DMS114 treated with DMSO at 0.1 percent for 48 hours (cell line): ENCODE results near the gene RRP12.

Experiments
- DNase-seq: peaks from one replicate; lab custom pipeline; 2025; ENCODE audit not compliant: unreplicated experiment; lab: John Stamatoyannopoulos, UW

The RRP12 gene

DNA sequence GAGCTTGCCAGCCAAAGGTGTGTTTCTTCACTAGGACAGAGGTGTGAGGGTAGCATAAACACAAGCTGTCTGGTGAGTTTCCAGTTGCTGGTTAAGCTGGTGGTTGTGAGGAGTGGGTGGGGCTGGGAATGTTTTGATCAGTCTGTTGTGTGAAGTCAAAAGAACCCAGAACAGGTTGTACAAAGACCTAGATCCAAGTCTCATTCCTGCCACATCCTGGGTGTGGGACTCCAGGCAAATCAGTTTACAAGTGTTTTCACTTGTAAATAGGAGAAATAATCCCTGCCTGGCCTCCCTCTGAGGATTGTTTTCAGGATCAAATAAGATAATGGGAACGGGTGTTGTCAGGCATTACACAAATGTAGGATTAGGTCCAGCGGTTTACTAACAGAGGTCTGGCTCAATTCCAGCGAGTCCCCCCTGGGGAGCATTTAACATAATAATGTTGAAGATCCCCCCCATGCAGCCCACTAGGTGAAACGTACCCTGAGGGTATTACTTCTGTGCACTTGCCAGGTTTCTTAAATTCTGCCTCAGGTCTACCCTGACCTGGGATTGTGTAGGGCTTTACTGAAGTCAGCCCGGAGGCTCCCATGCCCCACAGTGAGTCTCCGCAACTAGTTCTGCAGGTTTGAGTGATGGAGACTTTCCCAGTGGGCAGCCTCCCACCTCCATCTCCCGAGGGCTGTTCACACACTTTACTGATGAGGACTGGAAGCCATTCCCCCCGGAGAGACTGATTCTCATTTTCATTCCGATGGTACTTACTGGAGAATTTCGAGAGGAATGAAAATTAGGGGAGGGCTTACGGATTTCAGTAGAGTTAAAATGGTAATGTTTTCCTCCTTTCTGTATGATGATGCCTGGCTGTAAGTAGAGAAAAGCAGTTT, 64.0 kb downstream of the RRP12 start:
- no peak for DNase-seq

DNA sequence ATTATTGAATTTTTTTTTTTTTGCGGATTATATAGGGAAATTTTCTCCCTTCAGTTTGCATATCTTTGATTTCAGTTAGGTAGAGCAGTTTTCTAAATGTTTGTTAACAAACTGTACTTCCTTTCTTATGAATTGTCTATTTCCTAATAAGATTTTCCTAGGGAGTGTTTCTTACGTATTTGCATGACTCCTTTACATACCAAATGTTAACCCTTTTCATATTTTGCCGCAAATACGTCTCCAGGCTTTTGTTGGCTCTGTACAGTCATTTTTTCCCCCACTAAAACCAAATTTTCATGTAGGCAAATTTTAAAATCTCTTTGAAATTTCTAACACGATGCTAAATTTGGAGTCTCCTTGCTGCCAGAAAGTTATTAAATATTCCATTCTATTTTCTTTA, 64.7 kb downstream of the RRP12 start:
- no peak for DNase-seq

DNA sequence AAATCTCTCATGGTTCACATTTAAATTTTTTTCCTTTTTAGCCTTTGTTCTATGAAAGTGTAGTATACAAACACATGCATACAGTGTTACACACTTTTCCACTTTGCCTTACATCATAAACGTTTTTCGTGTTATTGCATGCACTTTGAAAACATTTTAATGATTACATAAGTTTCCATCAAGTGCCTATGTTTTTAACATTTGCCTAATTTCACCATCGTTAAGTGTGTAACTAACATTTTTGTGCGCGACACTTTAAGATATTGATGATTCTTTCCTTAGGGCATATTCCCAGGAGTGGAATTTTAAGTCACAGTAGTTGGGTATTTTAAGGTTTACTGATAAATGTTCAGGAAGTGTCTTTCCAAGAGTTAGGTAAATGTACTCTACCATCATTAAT, 65.1 kb downstream of the RRP12 start:
- DNase-seq = no peak

DNA sequence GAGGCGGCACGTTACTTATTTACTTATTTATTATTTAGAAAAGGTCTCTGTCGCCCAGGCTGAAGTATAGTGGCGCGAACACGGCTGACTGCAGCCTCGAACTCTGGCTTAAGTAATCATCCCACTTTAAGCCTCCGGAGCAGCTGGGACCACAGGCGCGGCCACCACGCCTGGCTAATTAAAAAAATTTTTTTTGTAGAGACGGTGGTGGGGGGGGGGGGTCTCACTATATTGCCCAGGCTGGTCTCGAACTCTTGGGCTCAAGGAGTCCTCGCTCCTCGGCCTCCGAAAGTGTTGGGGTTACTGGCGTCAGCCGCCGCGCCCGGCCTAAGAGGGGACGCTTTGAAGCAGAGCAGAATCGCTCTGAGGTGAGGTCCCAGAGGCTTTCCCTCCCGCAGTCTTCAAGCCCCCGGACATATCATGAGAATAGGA, 65.9 kb downstream of the RRP12 start:
- no peak for DNase-seq

DNA sequence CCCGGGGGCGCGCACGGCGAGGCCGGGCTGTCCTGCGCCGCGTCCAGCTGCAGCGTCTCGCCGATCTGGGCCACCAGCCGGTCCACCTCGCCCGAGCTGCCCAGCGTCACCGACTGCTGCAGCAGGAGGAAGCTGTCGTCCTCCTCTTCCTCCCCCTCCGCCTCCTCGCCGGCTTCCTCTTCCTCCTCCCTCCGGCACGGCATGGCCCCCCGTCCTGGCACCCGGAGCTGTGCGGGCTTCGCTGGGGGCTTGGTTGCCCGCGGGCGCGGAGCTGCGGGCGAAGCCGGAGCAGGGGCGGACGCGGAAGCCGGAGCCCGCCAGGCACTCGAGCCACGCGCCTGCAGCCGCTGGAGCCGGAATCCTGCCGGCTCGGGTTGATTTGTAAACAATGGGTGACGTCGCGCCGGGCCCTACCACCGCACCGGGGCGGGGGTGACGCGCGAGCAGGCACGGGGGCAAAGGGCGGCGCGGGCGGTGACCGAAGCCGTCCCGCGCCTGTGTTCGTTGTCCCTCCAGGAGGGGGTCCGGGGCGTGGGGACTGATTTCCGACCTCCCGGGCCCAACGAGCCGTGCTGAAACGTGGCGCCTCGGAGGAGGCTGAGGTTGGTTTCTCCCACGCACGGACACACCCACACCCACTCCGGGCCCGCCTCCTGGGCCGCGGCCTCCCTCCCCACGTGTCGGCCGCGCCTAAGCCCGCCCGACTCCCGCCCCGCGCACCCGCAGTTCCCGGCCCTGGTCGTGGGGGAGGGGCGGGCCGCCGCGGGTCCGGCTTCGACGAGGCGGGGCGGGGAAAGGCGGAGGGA, 66.6 kb downstream of the RRP12 start, which contains the start of gene FRAT2:
TSS of gene FRAT2 (minus strand) at position 360 of the 806 bp plus-strand sequence. CDS start at position 203, 157 bp downstream.
- DNase-seq = peak; percentile 71

DNA sequence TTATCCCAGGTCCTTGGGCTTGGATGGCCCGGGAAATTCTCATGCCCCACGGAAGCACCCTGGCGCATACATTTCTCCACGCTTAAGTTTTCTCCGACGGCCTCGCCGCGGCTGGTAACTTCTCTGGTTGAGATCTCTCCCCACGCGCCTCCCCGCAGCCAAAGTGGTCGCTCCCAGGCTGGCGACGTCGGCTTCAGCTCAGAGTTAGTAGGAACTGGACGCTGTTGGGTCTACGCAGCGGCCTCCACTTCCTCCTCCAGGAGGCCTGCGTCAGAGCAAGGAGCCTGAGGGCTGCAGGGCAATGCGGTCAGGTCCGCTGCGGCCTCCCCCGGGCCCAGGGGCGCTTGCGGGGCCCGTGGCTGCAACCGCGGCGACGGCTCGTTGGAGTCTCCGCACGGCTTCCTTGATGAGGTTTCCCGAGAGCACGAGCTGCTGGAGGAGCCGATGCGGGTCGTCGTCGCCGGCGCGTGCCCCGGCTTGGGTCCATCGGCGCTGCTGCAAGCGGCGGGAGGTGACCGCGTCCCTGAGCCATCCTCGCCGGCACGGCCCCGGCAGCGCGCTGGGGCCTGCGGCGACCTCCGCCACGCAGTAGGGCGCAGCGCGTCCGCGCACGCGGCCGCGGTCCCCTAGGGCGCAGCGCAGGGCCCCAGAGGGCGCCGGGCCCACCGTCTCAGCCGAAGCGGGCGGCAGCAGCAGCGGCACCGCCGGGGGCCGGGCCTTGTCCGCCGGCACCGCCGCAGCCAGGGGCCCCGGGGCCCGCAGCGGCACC, 67.4 kb downstream of the RRP12 start:
- no peak for DNase-seq

DNA sequence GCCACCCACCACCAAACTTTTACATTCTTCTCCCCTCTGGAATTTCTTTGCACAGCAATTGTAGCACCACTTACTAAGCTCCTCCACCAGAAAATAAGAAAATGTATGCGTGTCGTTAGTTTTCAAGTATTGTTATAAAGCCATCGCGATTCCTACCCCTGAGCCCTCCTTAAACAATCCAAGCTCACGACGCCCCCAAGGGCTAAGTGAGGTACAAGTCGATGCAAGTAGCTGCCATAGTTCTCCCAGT, 67.9 kb downstream of the RRP12 start:
- peak; percentile 58 for DNase-seq

DNA sequence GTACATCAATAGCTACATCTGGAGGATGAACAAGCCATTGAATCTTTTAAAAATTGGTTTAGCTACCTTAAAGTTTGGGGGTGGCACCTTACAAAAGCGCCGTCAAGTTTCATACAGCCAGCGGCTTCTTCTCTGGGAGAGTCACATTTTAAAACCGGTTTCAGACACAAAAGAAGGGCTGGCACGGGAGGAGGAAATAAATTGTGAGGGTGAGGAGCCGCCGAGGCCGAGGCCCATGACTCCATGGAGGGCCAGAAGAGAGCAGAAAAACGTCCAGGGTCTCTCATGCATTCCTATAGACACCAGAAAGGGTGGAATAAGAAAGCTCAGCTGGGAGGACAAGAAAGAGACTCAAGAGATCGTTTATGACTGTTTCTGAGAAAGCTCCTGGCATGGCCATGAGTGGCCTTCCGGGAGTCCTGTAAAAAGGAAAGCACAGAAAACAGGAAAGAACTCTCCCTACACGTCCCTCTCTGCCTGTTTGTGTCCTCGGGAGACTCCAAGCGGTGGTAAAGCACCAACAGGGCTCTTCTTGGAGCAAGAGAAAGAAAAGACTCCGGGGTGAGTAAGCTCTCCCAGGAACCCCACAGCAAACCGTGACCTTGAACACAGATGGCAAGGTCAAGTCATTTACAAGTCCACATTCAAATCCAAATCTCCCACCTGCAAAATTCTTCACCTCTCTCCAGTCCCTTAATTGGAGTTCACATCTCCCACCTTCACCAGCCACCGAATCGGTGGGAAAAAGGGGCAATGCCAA, 68.4 kb downstream of the RRP12 start:
- DNase-seq = peak; percentile 67

DNA sequence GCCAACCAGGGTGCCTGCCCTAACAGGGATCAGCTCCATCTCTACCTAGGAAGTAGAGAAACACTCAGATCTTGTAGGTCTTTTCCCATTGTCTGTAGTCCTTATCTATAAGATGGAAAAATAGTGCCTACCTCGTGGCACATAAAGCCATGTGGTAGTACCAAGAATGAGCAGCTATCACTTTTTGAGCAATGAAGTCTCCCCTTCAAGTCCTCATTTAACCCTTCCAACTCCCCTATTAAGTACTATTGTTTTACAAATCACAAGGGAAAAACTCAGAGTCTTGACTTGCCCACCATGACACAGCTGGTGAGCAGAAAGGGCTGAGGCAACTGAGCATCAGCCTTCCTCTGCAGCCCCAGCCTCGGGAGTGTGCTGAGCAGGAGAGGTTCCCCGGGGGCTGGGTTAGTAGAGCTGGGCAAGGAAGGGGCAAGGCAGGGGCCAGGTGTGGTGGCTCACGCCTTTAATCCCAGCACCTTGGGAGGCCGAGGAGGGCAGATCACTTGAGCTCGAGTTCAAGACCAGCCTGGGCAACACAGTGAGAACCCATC, 69.9 kb downstream of the RRP12 start:
- DNase-seq = no peak

DNA sequence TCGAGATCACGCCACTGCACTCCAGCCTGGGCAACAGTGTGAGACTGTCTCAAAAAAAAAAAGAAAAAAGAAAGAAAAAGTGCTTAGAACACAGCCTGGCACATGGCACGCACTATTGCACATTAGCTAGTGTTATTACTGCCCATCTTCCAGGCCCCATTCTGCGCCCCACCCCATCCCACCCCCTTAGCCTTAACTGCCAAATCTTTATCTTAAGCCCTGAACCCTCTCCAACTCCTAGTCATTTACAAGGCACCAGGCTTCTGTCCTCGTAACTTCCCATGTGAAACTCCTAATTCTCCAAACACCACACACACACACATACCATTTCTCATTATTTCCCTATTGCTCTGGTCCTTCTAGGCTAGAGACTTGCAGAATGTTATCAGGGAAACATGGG, 71.4 kb downstream of the RRP12 start:
- DNase-seq = no peak

DNA sequence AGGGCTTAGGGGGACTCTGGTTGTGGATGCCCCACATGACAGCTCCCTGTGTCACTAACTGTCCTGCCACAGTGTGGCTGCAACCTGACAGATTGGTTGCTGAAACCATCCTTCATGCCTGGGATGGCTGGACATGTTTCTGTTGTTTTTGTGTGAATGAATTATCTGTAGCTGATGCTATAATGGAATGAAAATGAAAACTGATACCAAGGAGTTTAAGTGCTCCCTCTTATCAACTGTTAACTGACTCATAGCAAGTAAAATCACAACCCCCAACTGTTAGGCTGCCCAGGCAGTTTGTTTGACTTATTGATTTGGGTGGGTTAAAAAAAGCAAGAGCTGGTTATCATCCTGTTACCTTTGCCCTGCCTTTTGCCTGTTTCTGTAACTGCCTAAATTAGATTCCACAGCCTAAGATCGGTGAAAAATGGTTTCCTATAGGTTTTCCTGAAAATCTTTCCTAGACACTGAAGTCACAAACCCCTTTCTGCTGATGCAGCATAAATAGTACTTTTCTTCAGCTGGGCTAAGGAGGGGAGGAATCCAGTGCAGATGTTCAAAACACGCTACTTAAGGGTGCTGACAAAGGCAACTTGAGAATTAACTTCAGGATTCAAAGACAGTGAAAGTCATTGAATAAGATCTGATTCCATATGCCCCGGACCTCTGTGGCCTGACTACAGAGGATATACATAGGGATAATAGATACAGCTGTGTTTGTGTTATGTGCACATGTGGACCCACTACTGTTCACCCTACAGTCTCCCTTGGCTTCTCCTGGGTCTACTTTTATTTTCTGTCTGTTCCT, 72.3 kb downstream of the RRP12 start:
- no peak for DNase-seq

DNA sequence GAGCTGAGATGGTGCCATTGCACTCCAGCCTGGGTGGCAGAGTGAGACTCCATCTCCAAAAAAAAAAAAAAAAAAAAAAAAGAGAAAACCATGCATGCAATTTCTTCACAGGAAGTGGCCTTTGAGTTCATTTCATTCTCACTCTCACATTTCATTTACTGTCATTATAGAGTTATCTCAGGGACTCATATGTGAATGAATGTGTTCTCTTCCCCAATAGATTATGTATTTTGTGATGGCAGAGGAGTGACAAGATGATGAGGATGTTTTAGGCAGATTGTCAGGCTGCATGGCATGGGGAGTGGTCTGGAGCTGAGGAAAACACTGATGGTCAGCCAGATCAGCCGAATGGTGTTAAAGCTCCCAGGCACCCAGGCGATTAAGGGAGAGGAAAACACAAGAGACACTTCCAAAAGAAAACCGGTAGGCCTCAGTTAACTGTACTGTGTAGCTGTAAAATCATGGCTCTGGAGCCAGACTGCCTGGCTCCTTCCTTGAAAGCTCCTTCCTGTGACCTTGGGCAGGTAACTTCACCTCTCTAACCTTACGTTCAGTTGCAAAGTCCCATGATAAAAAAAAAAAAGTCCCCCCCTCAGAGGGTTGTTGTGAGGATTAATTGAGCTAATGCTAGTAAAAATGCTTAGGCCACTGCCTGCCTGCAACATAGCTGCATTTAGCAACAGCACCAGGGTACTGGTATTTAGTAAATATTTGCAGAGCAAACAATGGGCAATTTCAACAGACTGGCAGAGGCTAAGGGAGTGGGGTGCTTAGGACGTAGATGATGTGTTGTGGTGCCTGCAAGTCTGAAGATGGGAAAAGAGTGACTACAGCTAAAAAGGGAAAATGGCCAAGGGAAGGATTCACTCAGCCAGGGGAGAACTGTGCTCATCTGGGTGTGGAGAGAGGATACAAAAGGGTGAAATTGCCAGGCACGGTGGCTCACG, 73.5 kb downstream of the RRP12 start:
- no peak for DNase-seq

DNA sequence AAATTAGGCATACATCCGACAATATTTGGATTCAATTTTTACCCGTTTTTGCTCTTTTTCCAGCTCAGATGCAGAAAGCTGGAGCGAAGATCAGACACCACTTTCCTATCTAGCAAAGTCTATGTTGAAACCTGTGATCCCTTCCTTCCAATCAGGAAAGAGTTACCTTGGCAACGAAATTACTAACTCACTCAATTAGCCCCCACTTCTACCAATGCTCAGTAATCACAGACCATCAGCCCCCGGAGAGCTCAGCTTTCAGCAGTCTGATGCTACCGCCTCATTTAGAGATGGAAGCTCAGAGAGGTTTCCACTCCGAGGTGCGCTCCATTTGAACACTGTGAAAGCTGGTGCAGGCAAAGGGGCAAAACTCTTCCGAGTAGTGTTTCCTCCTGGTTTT, 75.4 kb downstream of the RRP12 start:
- no peak for DNase-seq

DNA sequence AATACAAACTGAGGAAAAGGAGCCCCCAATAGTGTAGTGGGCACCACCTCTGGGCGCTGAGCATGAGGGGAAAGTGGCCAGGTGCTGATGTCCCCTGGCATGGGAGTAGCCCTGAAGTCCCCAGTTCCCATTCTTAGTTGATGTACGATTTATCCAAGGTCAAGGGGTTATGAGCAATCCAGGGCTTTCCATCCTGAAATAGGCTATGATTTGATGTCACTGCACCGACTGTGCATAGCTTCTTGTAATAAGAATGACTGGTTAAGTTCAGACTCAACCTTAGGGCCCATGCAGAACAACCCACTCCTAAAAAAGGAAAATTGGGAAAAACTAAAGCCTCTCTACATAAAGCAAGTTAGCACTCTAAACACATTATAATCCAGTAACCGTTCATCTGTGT, 77.6 kb downstream of the RRP12 start:
- no peak for DNase-seq

DNA sequence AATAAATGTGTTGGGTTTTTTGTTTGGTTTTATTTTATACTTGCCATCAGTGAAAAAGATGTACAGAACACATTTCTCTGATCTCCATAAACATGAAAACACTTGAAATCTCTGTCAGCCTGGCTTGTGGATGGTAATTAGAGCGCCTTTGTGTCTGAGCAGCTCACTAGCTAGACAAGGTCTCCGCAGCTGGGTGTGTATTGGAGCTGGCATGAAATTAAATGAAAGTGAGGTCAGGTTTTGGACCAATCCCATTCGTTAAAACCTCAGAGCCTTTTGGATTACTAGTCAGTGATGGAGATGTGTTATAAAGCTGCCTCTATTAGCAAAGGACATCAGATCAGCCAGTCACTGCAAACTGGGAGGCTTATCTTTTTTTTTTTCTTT, 79.3 kb downstream of the RRP12 start:
- no peak for DNase-seq

DNA sequence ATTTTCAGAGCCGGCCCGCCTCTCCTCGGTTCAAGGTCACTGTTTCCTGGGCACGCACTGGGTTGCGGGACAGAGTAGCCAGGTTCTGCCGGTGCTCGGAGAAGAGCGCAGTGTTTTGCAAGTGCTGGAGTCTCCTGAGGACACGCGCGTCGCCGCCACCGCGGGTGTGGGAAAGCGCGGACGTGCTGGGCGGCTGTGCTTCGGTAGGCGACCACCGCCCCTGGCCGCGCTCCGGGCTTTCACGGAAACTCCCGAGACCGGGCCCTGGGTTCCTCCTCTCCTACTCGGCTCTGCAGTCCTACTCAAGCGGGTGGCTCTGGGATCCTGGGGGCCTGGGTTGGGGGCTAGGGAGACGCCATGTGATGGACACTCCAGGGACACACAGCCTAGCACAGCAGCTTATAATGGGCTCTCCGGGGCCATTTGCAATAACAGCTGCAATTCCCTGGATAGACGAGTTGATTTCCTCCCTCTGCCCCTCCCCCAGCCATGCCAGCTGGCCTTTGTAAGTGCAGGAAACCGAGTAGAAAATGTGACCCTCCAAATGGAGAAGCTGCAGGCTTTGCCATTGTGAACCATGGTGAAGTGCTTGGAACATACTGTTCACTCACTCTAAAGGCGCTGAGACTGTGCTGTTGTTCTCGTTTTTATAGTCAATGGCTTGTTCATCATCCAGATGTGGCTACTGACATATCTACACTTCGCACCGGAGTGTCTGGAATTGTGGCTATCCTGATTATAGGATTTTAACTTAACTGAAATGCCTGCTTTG, 79.9 kb downstream of the RRP12 start:
- DNase-seq = no peak

DNA sequence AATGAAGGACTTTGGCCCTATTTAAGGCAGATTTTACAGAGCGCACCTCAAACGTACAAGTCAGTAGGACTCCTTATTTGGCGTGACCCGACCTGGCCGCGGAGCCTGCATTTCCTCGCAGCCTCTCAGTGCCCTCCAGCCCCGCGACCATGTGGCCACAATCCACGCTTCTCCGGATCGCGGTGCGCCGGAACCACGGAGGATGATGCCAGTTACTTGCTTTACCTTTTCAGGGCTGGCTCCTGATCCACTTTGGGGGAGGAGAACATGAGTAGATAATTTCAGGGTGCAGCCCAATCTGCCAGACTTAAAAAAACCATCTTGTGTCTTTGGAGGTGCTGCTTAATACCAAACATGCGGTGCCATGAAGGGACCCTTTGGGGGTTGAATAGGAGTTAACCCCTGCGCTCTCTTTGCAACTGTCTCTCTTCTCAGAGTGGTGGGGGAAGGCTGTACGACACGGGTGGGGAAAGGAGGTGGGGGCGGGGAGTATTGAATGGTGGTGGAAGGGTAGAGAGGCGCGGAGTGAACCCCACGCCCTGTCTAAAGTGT, 80.6 kb downstream of the RRP12 start:
- no peak for DNase-seq
